ENCODE results near the gene NRP1. TPM values are rescaled to one million over a fixed set of nuclear protein-coding genes. Genes with fewer than 3 reads are reported as not detected.

NRP1 gene
- total and polyA plus RNA-seq, 9 donors: 80.1 to 140 (median 112) TPM

- Histone ChIP-seq H3K27me3 (ENCODE audit: control insufficient read depth, insufficient read depth, low read length) (peaks cover 14% of the 10 kb centered on the region), H3K27ac (ENCODE audit: low read length) (peak overlapping the region; percentile 95), H3K36me3 (ENCODE audit: control insufficient read depth, insufficient read depth, low read length) (no peaks in the 10 kb centered on the region), H3K4me3 (ENCODE audit: low read length) (peak overlapping the region; percentile 85), H3K9me3 (replicated peaks; ENCODE audit: control insufficient read depth, low read depth, low read length) (no peaks in the 10 kb centered on the region), H3K4me1 (ENCODE audit: control insufficient read depth, insufficient read depth, low read length) (peaks cover 21% of the 10 kb centered on the region)
- WGBS (ENCODE audit: insufficient coverage): 2% methylated on average over 31 of the region's 52 CpGs
- peak; percentile 81 for DNase-seq
Measured at GRCh38 chr10:33335801-33336581, 1.5 kb upstream of the NRP1 start.

GRCh38 chr10:33335551-33335800 lies 1.0 kb upstream of the NRP1 start:
- DNase-seq: peak; percentile 63
- under 1% methylated on average over 21 of the region's 21 CpGs for WGBS (ENCODE audit: insufficient coverage)
- Histone ChIP-seq H3K27ac (ENCODE audit: low read length) (peak overlapping the region; percentile 95), H3K36me3 (ENCODE audit: control insufficient read depth, insufficient read depth, low read length) (no peaks in the 10 kb centered on the region), H3K27me3 (ENCODE audit: control insufficient read depth, insufficient read depth, low read length) (peaks cover 14% of the 10 kb centered on the region), H3K4me1 (ENCODE audit: control insufficient read depth, insufficient read depth, low read length) (peaks cover 21% of the 10 kb centered on the region), H3K4me3 (ENCODE audit: low read length) (peak overlapping the region; percentile 85), H3K9me3 (replicated peaks; ENCODE audit: control insufficient read depth, low read depth, low read length) (no peaks in the 10 kb centered on the region)

GRCh38 chr10:33334805-33335550 lies 511 bp upstream of the NRP1 start:
- Histone ChIP-seq H3K4me1 (ENCODE audit: control insufficient read depth, insufficient read depth, low read length) (peaks cover 21% of the 10 kb centered on the region), H3K9me3 (replicated peaks; ENCODE audit: control insufficient read depth, low read depth, low read length) (no peaks in the 10 kb centered on the region), H3K4me3 (ENCODE audit: low read length) (peak overlapping the region; percentile 85), H3K27ac (ENCODE audit: low read length) (peak overlapping the region; percentile 95), H3K36me3 (ENCODE audit: control insufficient read depth, insufficient read depth, low read length) (no peaks in the 10 kb centered on the region), H3K27me3 (ENCODE audit: control insufficient read depth, insufficient read depth, low read length) (peaks cover 14% of the 10 kb centered on the region)
- peak; percentile 98 for DNase-seq
- 0% methylated on average over 49 of the region's 68 CpGs for WGBS (ENCODE audit: insufficient coverage)

- H3K4me1 ChIP-seq (ENCODE audit: control insufficient read depth, insufficient read depth, low read length): peaks cover 21% of the 10 kb centered on the region
Measured at GRCh38 chr10:33333260-33334101, 986 bp downstream of the NRP1 start.

GRCh38 chr10:33332183-33333065 lies 2.0 kb downstream of the NRP1 start:
- WGBS (ENCODE audit: insufficient coverage): 10% methylated on average over 2 of the region's 5 CpGs
- H3K36me3 ChIP-seq (ENCODE audit: control insufficient read depth, insufficient read depth, low read length): no peaks in the 10 kb centered on the region
- H3K4me3 ChIP-seq (ENCODE audit: low read length): peak overlapping the region; percentile 85
- DNase-seq: peak; percentile 94
- H3K27me3 ChIP-seq (ENCODE audit: control insufficient read depth, insufficient read depth, low read length): peaks cover 14% of the 10 kb centered on the region
- peaks cover 18% of the 10 kb centered on the region for H3K4me1 ChIP-seq (ENCODE audit: control insufficient read depth, insufficient read depth, low read length)
- H3K27ac ChIP-seq (ENCODE audit: low read length): peak overlapping the region; percentile 95
- no peaks in the 10 kb centered on the region for H3K9me3 ChIP-seq (replicated peaks; ENCODE audit: control insufficient read depth, low read depth, low read length)

More at GRCh38 chr10:33333260-33334101, 986 bp downstream of the NRP1 start:
- H3K36me3 ChIP-seq (ENCODE audit: control insufficient read depth, insufficient read depth, low read length): no peaks in the 10 kb centered on the region
- peak overlapping the region; percentile 85 for H3K4me3 ChIP-seq (ENCODE audit: low read length)
- no CpG with 5 or more reads among the region's 7 CpGs for WGBS (ENCODE audit: insufficient coverage)
- peaks cover 14% of the 10 kb centered on the region for H3K27me3 ChIP-seq (ENCODE audit: control insufficient read depth, insufficient read depth, low read length)
- no peaks in the 10 kb centered on the region for H3K9me3 ChIP-seq (replicated peaks; ENCODE audit: control insufficient read depth, low read depth, low read length)
- H3K27ac ChIP-seq (ENCODE audit: low read length): peak overlapping the region; percentile 95
- DNase-seq: peak; percentile 59

GRCh38 chr10:33331379-33331694 lies 3.1 kb downstream of the NRP1 start:
- no CpG with 5 or more reads among the region's 2 CpGs for WGBS (ENCODE audit: insufficient coverage)
- Histone ChIP-seq H3K27ac (ENCODE audit: low read length) (peak overlapping the region; percentile 95), H3K9me3 (replicated peaks; ENCODE audit: control insufficient read depth, low read depth, low read length) (no peaks in the 10 kb centered on the region), H3K4me1 (ENCODE audit: control insufficient read depth, insufficient read depth, low read length) (peaks cover 9% of the 10 kb centered on the region), H3K36me3 (ENCODE audit: control insufficient read depth, insufficient read depth, low read length) (no peaks in the 10 kb centered on the region), H3K4me3 (ENCODE audit: low read length) (peak overlapping the region; percentile 85), H3K27me3 (ENCODE audit: control insufficient read depth, insufficient read depth, low read length) (peaks cover 14% of the 10 kb centered on the region)
- no peak for DNase-seq

- Histone ChIP-seq H3K27me3 (ENCODE audit: control insufficient read depth, insufficient read depth, low read length) (peaks cover 8% of the 10 kb centered on the region), H3K4me1 (ENCODE audit: control insufficient read depth, insufficient read depth, low read length) (peaks cover 3% of the 10 kb centered on the region), H3K4me3 (ENCODE audit: low read length) (peak overlapping the region; percentile 85), H3K36me3 (ENCODE audit: control insufficient read depth, insufficient read depth, low read length) (no peaks in the 10 kb centered on the region), H3K9me3 (replicated peaks; ENCODE audit: control insufficient read depth, low read depth, low read length) (no peaks in the 10 kb centered on the region), H3K27ac (ENCODE audit: low read length) (peak overlapping the region; percentile 95)
- WGBS (ENCODE audit: insufficient coverage): no CpG with 5 or more reads among the region's 13 CpGs
- peak; percentile 94 for DNase-seq
Measured at GRCh38 chr10:33330543-33331378, 3.7 kb downstream of the NRP1 start.

GRCh38 chr10:33329178-33329577 lies 5.3 kb downstream of the NRP1 start:
- no peak for DNase-seq
- H3K36me3 ChIP-seq (ENCODE audit: control insufficient read depth, insufficient read depth, low read length): no peaks in the 10 kb centered on the region
- no CpG with 5 or more reads among the region's 2 CpGs for WGBS (ENCODE audit: insufficient coverage)
- no peak overlapping the region for H3K4me3 ChIP-seq (ENCODE audit: low read length)
- no peaks in the 10 kb centered on the region for H3K4me1 ChIP-seq (ENCODE audit: control insufficient read depth, insufficient read depth, low read length)
- no peaks in the 10 kb centered on the region for H3K9me3 ChIP-seq (replicated peaks; ENCODE audit: control insufficient read depth, low read depth, low read length)
- no peak overlapping the region for H3K27ac ChIP-seq (ENCODE audit: low read length)
- peaks cover under 1% of the 10 kb centered on the region for H3K27me3 ChIP-seq (ENCODE audit: control insufficient read depth, insufficient read depth, low read length)

GRCh38 chr10:33328253-33328652 lies 6.2 kb downstream of the NRP1 start:
- Histone ChIP-seq H3K27me3 (ENCODE audit: control insufficient read depth, insufficient read depth, low read length) (no peaks in the 10 kb centered on the region), H3K36me3 (ENCODE audit: control insufficient read depth, insufficient read depth, low read length) (no peaks in the 10 kb centered on the region), H3K4me3 (ENCODE audit: low read length) (no peak overlapping the region), H3K27ac (ENCODE audit: low read length) (no peak overlapping the region), H3K4me1 (ENCODE audit: control insufficient read depth, insufficient read depth, low read length) (no peaks in the 10 kb centered on the region), H3K9me3 (replicated peaks; ENCODE audit: control insufficient read depth, low read depth, low read length) (no peaks in the 10 kb centered on the region)
- no peak for DNase-seq
- no CpG with 5 or more reads among the region's 3 CpGs for WGBS (ENCODE audit: insufficient coverage)

All from muscle of leg (tissue), 11 donors.